Upper lobe of left lung (tissue), 4 donors: ENCODE data around the gene TMBIM6.

ENCODE experiments used
- CTCF ChIP-seq, 6 experiments: fragments of 450-650 bp in 4 of 6; fragments of 200-600 bp in 2 of 6; sonication (generic) in 2 of 6; IDR thresholded peaks; one replicate each; pipeline ENCODE4 v1.5.1; 2016 to 2019; ENCODE audit warnings: antibody characterized with exemption in 6 of 6
- POLR2A ChIP-seq, 4 donors: fragments of 450-650 bp; IDR thresholded peaks; one replicate each; pipeline ENCODE4 v1.5.1; 2016 to 2017; ENCODE audit warnings: antibody characterized with exemption in 4 of 4, mild to moderate bottlenecking in 2 of 4
- POLR2AphosphoS5 ChIP-seq, 2 donors: sonication (generic); formaldehyde crosslinking; IDR thresholded peaks; one replicate each; pipeline ENCODE4 v1.5.1; 2017; ENCODE audit warnings: antibody characterized with exemption in 2 of 2

- TF ChIP-seq POLR2A (IDR thresholded peaks at IDR 0.05) (no peak), CTCF (IDR thresholded peaks at IDR 0.05) (no peak), POLR2AphosphoS5 (IDR thresholded peaks at IDR 0.05) (no peak)
Observed at GRCh38 chr12:49811961-49812401, 70.6 kb downstream of the TMBIM6 start.
